H9 (cell line): ENCODE results near the gene APOOL. TPM values are rescaled to one million over a fixed set of nuclear protein-coding genes. Genes with fewer than 3 reads are reported as not detected.

Experiments used
- DNase-seq: peaks from one replicate; pipeline ENCODE4 v3.0.0-alpha.2; 2017
- H2AFZ ChIP-seq: one replicate; pipeline ENCODE4 v1.6.1; 2013; ENCODE audit warnings: mild to moderate bottlenecking, low read length, control low read depth, moderate library complexity
- H2AK5ac ChIP-seq: 2 replicates; pipeline ENCODE4 v1.6.1; 2013; ENCODE audit warnings: low read length, control low read depth, mixed read lengths; ENCODE audit not compliant: insufficient read length
- H2BK120ac ChIP-seq: one replicate; pipeline ENCODE4 v1.6.1; 2013; ENCODE audit warnings: low read depth, mild to moderate bottlenecking, low read length, control low read depth, inconsistent platforms; ENCODE audit not compliant: poor library complexity, severe bottlenecking
- H2BK12ac ChIP-seq: 2 replicates; pipeline ENCODE4 v1.6.1; 2013; ENCODE audit warnings: low read length, control low read depth, mixed read lengths, low read depth; ENCODE audit not compliant: insufficient read length
- H2BK15ac ChIP-seq: 2 replicates; pipeline ENCODE4 v1.6.1; 2013; ENCODE audit warnings: low read depth, low read length, control low read depth
- H2BK20ac ChIP-seq: one replicate; pipeline ENCODE4 v1.6.1; 2013; ENCODE audit warnings: low read depth, mild to moderate bottlenecking, low read length, control low read depth, inconsistent platforms; ENCODE audit not compliant: poor library complexity, severe bottlenecking
- H2BK5ac ChIP-seq: 2 replicates; pipeline ENCODE4 v1.6.1; 2013; ENCODE audit warnings: low read length, control low read depth, mixed read lengths; ENCODE audit not compliant: insufficient read length
- H3K14ac ChIP-seq: 2 replicates; pipeline ENCODE4 v1.6.1; 2013; ENCODE audit warnings: low read length, control low read depth; ENCODE audit not compliant: insufficient read depth
- H3K18ac ChIP-seq: 2 replicates; pipeline ENCODE4 v1.6.1; 2013; ENCODE audit warnings: low read depth, mild to moderate bottlenecking, mixed read lengths, low read length, control low read depth; ENCODE audit not compliant: insufficient read length
- H3K23ac ChIP-seq: 2 replicates; pipeline ENCODE4 v1.6.1; 2013; ENCODE audit warnings: low read length, control low read depth, mixed read lengths, low read depth; ENCODE audit not compliant: insufficient read length
- H3K23me2 ChIP-seq: 2 replicates; pipeline ENCODE4 v1.6.1; 2013; ENCODE audit warnings: low read depth, mild to moderate bottlenecking, mixed read lengths, low read length, control low read depth; ENCODE audit not compliant: insufficient read length, poor library complexity, severe bottlenecking
- H3K27ac ChIP-seq: 2 replicates; pipeline ENCODE4 v1.5.1; 2013; ENCODE audit warnings: low read length, control low read depth, mixed read lengths, low read depth; ENCODE audit not compliant: insufficient read length
- H3K27me3 ChIP-seq: 2 replicates; pipeline ENCODE4 v1.6.1; 2013; ENCODE audit warnings: low read length, control low read depth, inconsistent platforms; ENCODE audit not compliant: insufficient read depth
- H3K4ac ChIP-seq: 2 replicates; pipeline ENCODE4 v1.6.1; 2013; ENCODE audit warnings: low read depth, mild to moderate bottlenecking, control low read depth, inconsistent platforms, low read length, moderate library complexity
- H3K4me1 ChIP-seq: 2 replicates; pipeline ENCODE4 v1.6.1; 2013; ENCODE audit warnings: low read length, control low read depth, inconsistent platforms; ENCODE audit not compliant: insufficient read depth
- H3K4me2 ChIP-seq: 2 replicates; pipeline ENCODE4 v1.6.1; 2013; ENCODE audit warnings: low read length, control low read depth, mixed read lengths; ENCODE audit not compliant: insufficient read length, insufficient read depth
- H3K56ac ChIP-seq: 2 replicates; pipeline ENCODE4 v1.6.1; 2013; ENCODE audit warnings: low read depth, mild to moderate bottlenecking, mixed read lengths, low read length, control low read depth; ENCODE audit not compliant: insufficient read length
- H3K79me1 ChIP-seq: 2 replicates; pipeline ENCODE4 v1.6.1; 2013; ENCODE audit warnings: low read depth, mild to moderate bottlenecking, moderate library complexity, low read length, control low read depth, inconsistent platforms; ENCODE audit not compliant: insufficient read depth, poor library complexity, severe bottlenecking
- H3K79me2 ChIP-seq: 2 replicates; pipeline ENCODE4 v1.6.1; 2013; ENCODE audit warnings: low read length, control low read depth, inconsistent platforms; ENCODE audit not compliant: insufficient read depth
- H3K9ac ChIP-seq: 2 replicates; pipeline ENCODE4 v1.6.1; 2013; ENCODE audit warnings: low read length, control low read depth, mixed read lengths; ENCODE audit not compliant: insufficient read length; ENCODE audit errors: extremely low read depth
- H3K9me3 ChIP-seq: one replicate; pipeline ENCODE4 v1.6.1; 2013; ENCODE audit warnings: low read depth, low read length, inconsistent platforms; ENCODE audit not compliant: control insufficient read depth
- H3T11ph ChIP-seq: one replicate; pipeline ENCODE4 v1.6.1; 2013; ENCODE audit warnings: mild to moderate bottlenecking, low read length, control low read depth, inconsistent platforms
- H4K20me1 ChIP-seq: one replicate; pipeline ENCODE4 v1.6.1; 2013; ENCODE audit not compliant: control insufficient read depth, insufficient read length, insufficient read depth
- H4K5ac ChIP-seq: 2 replicates; pipeline ENCODE4 v1.6.1; 2013; ENCODE audit warnings: low read depth, mild to moderate bottlenecking, mixed read lengths, low read length, control low read depth; ENCODE audit not compliant: insufficient read length
- H4K8ac ChIP-seq: replicated peaks from 2 replicates; pipeline ENCODE4 v1.6.1; 2013; ENCODE audit warnings: low read length, control low read depth, mixed read lengths, low read depth; ENCODE audit not compliant: insufficient read length
- H4K91ac ChIP-seq: 2 replicates; pipeline ENCODE4 v1.6.1; 2013; ENCODE audit warnings: low read depth, mild to moderate bottlenecking, moderate library complexity, mixed read lengths, low read length, control low read depth; ENCODE audit not compliant: insufficient read length
- H3K27ac Mint-ChIP-seq, 3 experiments: 2 replicates in 2 of 3; 3 replicates in 1 of 3; pipeline ENCODE4 v1.8.0; 2020 to 2021; ENCODE audit warnings: mixed read lengths in 3 of 3, mild to moderate bottlenecking in 1 of 3, moderate library complexity in 1 of 3
- H3K27me3 Mint-ChIP-seq: 2 replicates; pipeline ENCODE4 v1.8.0; 2021; ENCODE audit warnings: low read depth, mild to moderate bottlenecking, moderate library complexity, mixed read lengths
- H3K36me3 Mint-ChIP-seq, 3 experiments: 2 replicates in 2 of 3; 3 replicates in 1 of 3; pipeline ENCODE4 v1.8.0; 2020 to 2021; ENCODE audit warnings: low read depth in 3 of 3, mixed read lengths in 3 of 3; ENCODE audit not compliant: insufficient read depth in 1 of 3
- H3K4me1 Mint-ChIP-seq, 2 experiments: 2 replicates each; pipeline ENCODE4 v1.8.0; 2020; ENCODE audit warnings: mixed read lengths in 2 of 2
- H3K4me3 Mint-ChIP-seq, 2 experiments: 2 replicates in 1 of 2; 3 replicates in 1 of 2; pipeline ENCODE4 v1.8.0; 2020 to 2021; ENCODE audit warnings: mild to moderate bottlenecking in 2 of 2, mixed read lengths in 2 of 2, moderate library complexity in 1 of 2
- H3K9me3 Mint-ChIP-seq, 2 experiments: 2 replicates in 1 of 2; 3 replicates in 1 of 2; pipeline ENCODE4 v1.8.0; 2020; ENCODE audit warnings: mild to moderate bottlenecking in 2 of 2, mixed read lengths in 2 of 2, moderate library complexity in 1 of 2
- CTCF ChIP-seq: fragments of 200-600 bp; sonication (generic); conservative IDR thresholded peaks from 3 replicates; pipeline ENCODE4 v1.8.0; 2021; ENCODE audit warnings: antibody characterized with exemption, mild to moderate bottlenecking
- WGBS: extraction: QIAGEN DNeasy Blood & Tissue Kit; methylation state at CpG from one replicate; pipeline ENCODE4 v1.1.7; 2013; ENCODE audit warnings: missing lambda C conversion rate, low lambda C conversion rate, mixed read lengths; ENCODE audit not compliant: insufficient read length; ENCODE audit errors: extremely low coverage; 5-methylcytosine and 5-hydroxymethylcytosine counted together
- total RNA-seq: library from RNA; stranded (reverse); gene quantifications from 2 replicates; pipeline ENCODE4 v1.2.1, GENCODE V29; 2021

The APOOL gene
- total RNA-seq, 1 experiment from 2014 or later = 8.0 TPM

GRCh38 chrX:85031505-85031904 is 27.8 kb downstream of the APOOL start:
- peaks cover 12% of the 10 kb centered on the region for H3K9me3 ChIP-seq
- no peaks in the 10 kb centered on the region for H3K79me1 ChIP-seq
- Mint-ChIP-seq H3K4me1 (peaks cover 5 to 12% of the 10 kb centered on the region in 2 experiments), H3K27me3 (no peaks in the 10 kb centered on the region), H3K36me3 (peaks cover 2 to 7% (median 6%) of the 10 kb centered on the region in 3 experiments; a peak in 5 of 7 replicates), H3K27ac (no peak overlapping the region), H3K9me3 (peaks cover 46 to 57% of the 10 kb centered on the region in 2 experiments), H3K4me3 (no peak overlapping the region)
- no peak overlapping the region for H2BK15ac ChIP-seq
- no peak overlapping the region for H2BK12ac ChIP-seq
- no peak overlapping the region for H3K14ac ChIP-seq
- H2AFZ ChIP-seq = no peak overlapping the region
- no peak overlapping the region for H4K91ac ChIP-seq
- H2AK5ac ChIP-seq = no peak overlapping the region
- no peak overlapping the region for H3K4ac ChIP-seq
- no peaks in the 10 kb centered on the region for H3K23me2 ChIP-seq
- H3T11ph ChIP-seq = no peak overlapping the region
- H4K5ac ChIP-seq = no peak overlapping the region
- H3K4me2 ChIP-seq = no peak overlapping the region
- H4K20me1 ChIP-seq = no peaks in the 10 kb centered on the region
- no peak overlapping the region for H3K18ac ChIP-seq
- H3K23ac ChIP-seq = no peak overlapping the region
- H3K27ac ChIP-seq = no peak overlapping the region
- H3K27me3 ChIP-seq = no peaks in the 10 kb centered on the region
- DNase-seq = no peak
- H3K56ac ChIP-seq = no peak overlapping the region
- no peak overlapping the region for H3K9ac ChIP-seq
- no peaks in the 10 kb centered on the region for H3K4me1 ChIP-seq
- H2BK5ac ChIP-seq = no peak overlapping the region
- H3K79me2 ChIP-seq = no peaks in the 10 kb centered on the region
- no peak overlapping the region for H2BK20ac ChIP-seq
- H2BK120ac ChIP-seq = no peak overlapping the region
- H4K8ac ChIP-seq = no peak overlapping the region
- WGBS = no CpG with 5 or more reads among the region's 2 CpGs
- TF ChIP-seq CTCF = no peak
